ENCODE results near the gene R3HDM2.

Gene R3HDM2

GRCh38 chr12:57208631-57209282, 222.1 kb downstream of the R3HDM2 start:
- Histone ChIP-seq H3K36me3 (ENCODE audit: control insufficient read depth in 5 of 5, insufficient read depth in 5 of 5, low read length in 5 of 5) (peaks cover 0 to 90% (median 86%) of the 10 kb centered on the region in 5 donors), H3K9ac (ENCODE audit: low read length in 5 of 5) (no peak overlapping the region), H3K4me3 (ENCODE audit: low read depth in 1 of 5, low read length in 5 of 5) (no peak overlapping the region), H3K4me1 (ENCODE audit: control insufficient read depth in 5 of 5, insufficient read depth in 5 of 5, low read length in 5 of 5) (peaks cover 0 to 10% (median 9%) of the 10 kb centered on the region in 5 donors), H3K27ac (ENCODE audit: low read depth, low read length) (no peak overlapping the region), H3K27me3 (ENCODE audit: control insufficient read depth in 5 of 5, insufficient read depth in 4 of 5, low read length in 5 of 5) (no peaks in the 10 kb centered on the region), H3K9me3 (ENCODE audit: control insufficient read depth in 5 of 5, low read length in 5 of 5) (no peaks in the 10 kb centered on the region)

DNA sequence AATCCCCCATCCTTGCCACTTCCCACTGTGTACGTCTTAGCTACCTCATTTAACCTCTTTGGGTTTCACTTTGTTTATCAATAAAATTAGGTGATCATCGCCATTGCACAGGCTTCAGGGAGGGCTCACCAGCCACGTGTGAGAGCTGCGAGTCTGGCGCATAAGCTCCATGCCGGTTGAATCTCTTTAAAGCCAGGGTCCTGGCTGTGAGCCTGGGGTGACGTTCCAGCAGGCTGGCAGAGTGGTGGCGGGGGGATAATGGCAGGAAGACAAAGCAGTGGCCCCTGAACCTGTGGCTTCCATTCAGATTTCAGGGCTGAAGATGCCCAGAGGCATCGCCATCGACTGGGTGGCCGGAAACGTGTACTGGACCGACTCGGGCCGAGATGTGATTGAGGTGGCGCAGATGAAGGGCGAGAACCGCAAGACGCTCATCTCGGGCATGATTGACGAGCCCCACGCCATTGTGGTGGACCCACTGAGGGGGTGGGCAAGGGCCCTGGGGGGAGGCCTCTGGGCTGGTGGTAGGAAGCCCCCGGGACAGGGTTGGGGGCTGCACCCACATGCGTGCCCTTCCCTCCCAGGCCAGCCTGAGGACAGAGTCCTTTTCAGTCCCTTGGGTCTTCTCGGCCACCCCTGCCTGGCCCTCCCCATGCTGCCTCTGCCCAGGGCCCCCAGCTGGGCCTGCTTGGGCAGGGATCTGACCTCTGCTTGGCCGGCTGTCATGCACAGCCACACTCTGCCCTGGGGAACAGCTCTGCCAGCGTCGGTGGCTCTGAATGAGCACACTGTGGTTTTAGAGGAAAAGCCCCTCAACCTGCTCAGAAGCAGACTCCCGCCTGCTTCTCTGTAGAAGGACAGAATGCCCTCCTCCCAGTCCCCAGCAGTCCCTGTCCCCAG, 222.9 kb downstream of the R3HDM2 start:
- Histone ChIP-seq H3K36me3 (ENCODE audit: control insufficient read depth in 5 of 5, insufficient read depth in 5 of 5, low read length in 5 of 5) (peaks cover 0 to 94% (median 91%) of the 10 kb centered on the region in 5 donors), H3K9ac (ENCODE audit: low read length in 5 of 5) (no peak overlapping the region), H3K27ac (ENCODE audit: low read depth, low read length) (no peak overlapping the region)

GRCh38 chr12:57205931-57206330, 224.9 kb downstream of the R3HDM2 start:
- Histone ChIP-seq H3K27ac (ENCODE audit: low read depth, low read length) (no peak overlapping the region), H3K36me3 (ENCODE audit: control insufficient read depth in 5 of 5, insufficient read depth in 5 of 5, low read length in 5 of 5) (peaks cover 0 to 95% (median 93%) of the 10 kb centered on the region in 5 donors), H3K4me1 (ENCODE audit: control insufficient read depth in 5 of 5, insufficient read depth in 5 of 5, low read length in 5 of 5) (no peaks in the 10 kb centered on the region), H3K9me3 (ENCODE audit: control insufficient read depth in 5 of 5, low read length in 5 of 5) (no peaks in the 10 kb centered on the region), H3K27me3 (ENCODE audit: control insufficient read depth in 5 of 5, insufficient read depth in 4 of 5, low read length in 5 of 5) (no peaks in the 10 kb centered on the region), H3K9ac (ENCODE audit: low read length in 5 of 5) (no peak overlapping the region), H3K4me3 (ENCODE audit: low read depth in 1 of 5, low read length in 5 of 5) (no peak overlapping the region)

More for the DNA sequence above, 222.9 kb downstream of the R3HDM2 start:
- Histone ChIP-seq H3K4me3 (ENCODE audit: low read depth in 1 of 5, low read length in 5 of 5) (no peak overlapping the region), H3K27me3 (ENCODE audit: control insufficient read depth in 5 of 5, insufficient read depth in 4 of 5, low read length in 5 of 5) (no peaks in the 10 kb centered on the region), H3K4me1 (ENCODE audit: control insufficient read depth in 5 of 5, insufficient read depth in 5 of 5, low read length in 5 of 5) (peaks cover 0 to 5% (median 3%) of the 10 kb centered on the region in 5 donors), H3K9me3 (ENCODE audit: control insufficient read depth in 5 of 5, low read length in 5 of 5) (no peaks in the 10 kb centered on the region)

- Histone ChIP-seq H3K4me1 (ENCODE audit: control insufficient read depth in 5 of 5, insufficient read depth in 5 of 5, low read length in 5 of 5) (no peaks in the 10 kb centered on the region), H3K27me3 (ENCODE audit: control insufficient read depth in 5 of 5, insufficient read depth in 4 of 5, low read length in 5 of 5) (no peaks in the 10 kb centered on the region), H3K9ac (ENCODE audit: low read length in 5 of 5) (no peak overlapping the region), H3K4me3 (ENCODE audit: low read depth in 1 of 5, low read length in 5 of 5) (no peak overlapping the region), H3K9me3 (ENCODE audit: control insufficient read depth in 5 of 5, low read length in 5 of 5) (no peaks in the 10 kb centered on the region), H3K27ac (ENCODE audit: low read depth, low read length) (no peak overlapping the region), H3K36me3 (ENCODE audit: control insufficient read depth in 5 of 5, insufficient read depth in 5 of 5, low read length in 5 of 5) (peaks cover 0 to 95% (median 93%) of the 10 kb centered on the region in 5 donors)
Measured at GRCh38 chr12:57205186-57205585, 225.7 kb downstream of the R3HDM2 start.

- Histone ChIP-seq H3K9me3 (ENCODE audit: control insufficient read depth in 5 of 5, low read length in 5 of 5) (no peaks in the 10 kb centered on the region), H3K27ac (ENCODE audit: low read depth, low read length) (no peak overlapping the region), H3K4me1 (ENCODE audit: control insufficient read depth in 5 of 5, insufficient read depth in 5 of 5, low read length in 5 of 5) (no peaks in the 10 kb centered on the region), H3K36me3 (ENCODE audit: control insufficient read depth in 5 of 5, insufficient read depth in 5 of 5, low read length in 5 of 5) (peaks cover 0 to 95% (median 93%) of the 10 kb centered on the region in 5 donors), H3K9ac (ENCODE audit: low read length in 5 of 5) (no peak overlapping the region), H3K27me3 (ENCODE audit: control insufficient read depth in 5 of 5, insufficient read depth in 4 of 5, low read length in 5 of 5) (no peaks in the 10 kb centered on the region), H3K4me3 (ENCODE audit: low read depth in 1 of 5, low read length in 5 of 5) (no peak overlapping the region)
Measured at GRCh38 chr12:57204454-57204853, 226.4 kb downstream of the R3HDM2 start.

GRCh38 chr12:57203791-57204190, 227.1 kb downstream of the R3HDM2 start:
- H3K4me3 ChIP-seq (ENCODE audit: low read depth in 1 of 5, low read length in 5 of 5) = no peak overlapping the region
- H3K9ac ChIP-seq (ENCODE audit: low read length in 5 of 5) = no peak overlapping the region
- H3K36me3 ChIP-seq (ENCODE audit: control insufficient read depth in 5 of 5, insufficient read depth in 5 of 5, low read length in 5 of 5) = peaks cover 0 to 95% (median 93%) of the 10 kb centered on the region in 5 donors
- no peaks in the 10 kb centered on the region for H3K27me3 ChIP-seq (ENCODE audit: control insufficient read depth in 5 of 5, insufficient read depth in 4 of 5, low read length in 5 of 5)
- H3K9me3 ChIP-seq (ENCODE audit: control insufficient read depth in 5 of 5, low read length in 5 of 5) = no peaks in the 10 kb centered on the region
- H3K4me1 ChIP-seq (ENCODE audit: control insufficient read depth in 5 of 5, insufficient read depth in 5 of 5, low read length in 5 of 5) = no peaks in the 10 kb centered on the region
- no peak overlapping the region for H3K27ac ChIP-seq (ENCODE audit: low read depth, low read length)

Measured in subcutaneous abdominal adipose tissue (tissue), 5 donors.